ENCODE measurements around the gene PHTF1.

Gene PHTF1

DNA sequence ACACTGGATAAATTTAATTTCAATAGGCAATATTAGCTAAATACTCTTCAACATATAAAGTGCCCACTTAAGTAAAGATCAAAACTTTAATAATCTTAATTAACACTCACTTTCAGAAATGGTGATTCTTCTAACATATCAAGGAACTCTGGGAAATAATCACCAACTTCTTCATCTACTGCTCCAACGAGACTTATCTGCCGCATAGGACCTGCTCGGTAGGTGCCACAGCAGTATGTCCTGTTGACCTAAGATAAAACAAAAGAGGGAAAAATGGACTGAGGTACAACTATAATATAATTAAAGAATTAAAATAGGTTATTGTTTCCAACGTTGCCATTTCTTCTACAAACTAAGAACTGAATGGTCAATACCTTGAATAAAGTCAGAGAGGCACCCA lies 18.3 kb upstream of the PHTF1 start:
- no peak for DNase-seq (ENCODE audit: low read depth)
- no peak for TF ChIP-seq CTCF (conservative IDR thresholded peaks at IDR 0.05; ENCODE audit: low read depth, low read length)
- H3K4me3 ChIP-seq (ENCODE audit: low read length): no peak overlapping the region

DNA sequence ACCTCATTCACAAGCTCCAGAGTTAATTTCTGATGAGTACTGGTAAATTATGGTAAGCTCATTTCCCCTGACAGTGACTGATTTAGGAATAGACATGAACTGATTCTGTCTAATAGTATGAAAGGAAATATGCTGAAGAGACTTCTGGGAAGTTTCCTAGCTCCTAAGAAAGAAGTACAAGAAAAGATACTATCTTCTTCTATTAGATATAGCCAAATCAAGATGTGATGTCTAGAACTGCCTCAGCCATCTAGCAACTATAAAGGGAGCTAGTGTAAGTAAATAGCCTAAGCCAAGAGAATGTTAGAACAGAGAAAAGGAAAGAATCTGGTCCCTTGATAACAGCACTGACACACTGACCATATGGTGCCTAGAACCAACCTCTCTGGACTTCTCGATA lies 10.7 kb upstream of the PHTF1 start:
- no peak overlapping the region for H3K4me3 ChIP-seq (ENCODE audit: low read length)
- no peak for DNase-seq (ENCODE audit: low read depth)
- TF ChIP-seq CTCF (conservative IDR thresholded peaks at IDR 0.05; ENCODE audit: low read depth, low read length): no peak

DNA sequence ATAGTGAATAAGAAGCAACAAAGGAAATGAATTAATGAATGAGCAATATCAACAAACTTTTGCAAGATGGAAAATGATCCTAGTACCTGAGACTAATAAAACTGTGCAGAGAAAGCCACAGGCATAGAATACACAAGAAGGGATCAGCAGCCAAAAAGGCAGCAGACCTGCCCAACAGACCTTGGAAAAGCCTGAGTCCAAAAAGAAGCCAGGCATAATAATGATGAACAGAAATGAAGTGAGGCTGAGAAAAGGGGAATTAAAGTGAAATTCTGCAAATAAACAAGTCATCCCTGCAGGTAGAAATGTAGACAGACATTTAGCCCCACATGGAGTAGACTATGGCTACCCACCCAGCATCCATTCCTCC lies 10.3 kb upstream of the PHTF1 start:
- no peak for DNase-seq (ENCODE audit: low read depth)
- no peak overlapping the region for H3K4me3 ChIP-seq (ENCODE audit: low read length)
- TF ChIP-seq CTCF (conservative IDR thresholded peaks at IDR 0.05; ENCODE audit: low read depth, low read length): no peak

DNA sequence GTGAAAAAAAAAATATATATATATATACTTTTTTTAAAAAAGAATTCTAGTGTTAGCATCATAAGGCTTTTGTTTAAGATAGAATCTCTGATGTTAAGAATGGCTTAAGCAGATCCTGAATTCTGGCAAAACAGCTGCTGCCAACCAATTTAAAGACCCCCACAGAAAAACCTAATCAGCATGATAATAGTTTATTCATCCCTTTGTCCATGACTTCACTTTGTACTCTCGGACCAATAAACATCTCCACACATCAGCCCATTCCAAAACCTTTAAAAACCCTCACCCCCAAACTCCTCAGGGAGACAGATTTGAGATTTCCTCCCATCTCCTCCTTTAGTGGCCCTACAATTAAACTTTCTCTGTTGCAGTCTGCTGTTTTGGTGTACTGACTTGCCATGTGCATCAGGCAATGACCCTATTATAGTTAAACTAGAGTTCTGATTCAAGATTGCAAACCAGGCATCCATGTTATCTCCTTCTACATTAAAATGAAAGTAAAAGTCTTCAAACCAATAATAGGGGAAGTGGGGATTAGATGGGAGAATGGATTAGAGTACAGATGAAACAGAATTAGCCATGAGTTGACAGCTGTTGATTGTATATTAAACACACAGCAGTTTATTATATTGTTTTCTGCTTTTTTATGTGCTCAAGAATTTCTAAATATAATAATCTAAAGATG lies 9.8 kb upstream of the PHTF1 start:
- TF ChIP-seq CTCF (conservative IDR thresholded peaks at IDR 0.05; ENCODE audit: low read depth, low read length): no peak
- no peak overlapping the region for H3K4me3 ChIP-seq (ENCODE audit: low read length)
- DNase-seq (ENCODE audit: low read depth): no peak

DNA sequence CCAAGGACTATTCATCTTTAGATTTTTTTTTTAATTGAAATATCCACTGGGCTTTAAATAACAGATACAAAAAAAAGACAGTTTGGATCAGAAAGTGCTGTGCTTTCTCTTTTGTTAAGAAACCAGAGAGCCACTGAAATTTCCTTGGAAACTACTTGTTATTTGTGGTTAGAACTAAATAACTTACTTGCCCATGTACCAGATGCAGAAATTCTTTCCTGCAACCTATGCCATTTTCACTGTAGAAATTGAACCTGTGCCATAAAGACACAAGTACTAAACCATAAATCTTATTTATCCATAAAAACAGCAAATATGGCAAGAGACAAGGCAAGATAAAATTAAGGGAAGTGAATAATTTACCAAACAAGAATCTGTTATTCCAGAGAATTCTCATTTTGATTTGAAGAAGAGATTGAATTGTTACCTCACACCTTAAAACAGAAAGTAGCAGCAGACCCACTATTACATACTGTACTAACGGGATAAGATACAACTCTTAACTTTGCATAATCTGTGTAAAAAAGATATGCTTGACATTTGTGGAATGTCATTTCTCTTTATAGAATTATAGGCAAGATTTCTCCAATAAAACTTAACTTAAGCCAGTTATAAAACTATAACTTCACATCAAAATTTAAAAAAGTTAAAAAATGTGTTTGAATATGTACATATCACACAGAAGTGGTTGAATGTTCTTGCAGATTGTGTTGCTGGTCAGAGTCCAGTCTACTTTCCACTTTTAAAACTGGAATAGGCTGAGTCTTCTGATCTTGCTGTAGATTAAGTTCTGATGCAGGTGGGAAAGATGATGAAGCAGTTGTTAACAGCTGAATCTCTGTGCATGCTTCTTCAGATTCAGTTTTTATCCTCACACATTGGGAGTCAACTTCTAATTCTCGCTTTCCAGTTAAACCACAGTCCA lies 6.3 kb upstream of the PHTF1 start:
- DNase-seq (ENCODE audit: low read depth): no peak
- no peak for TF ChIP-seq CTCF (conservative IDR thresholded peaks at IDR 0.05; ENCODE audit: low read depth, low read length)

DNA sequence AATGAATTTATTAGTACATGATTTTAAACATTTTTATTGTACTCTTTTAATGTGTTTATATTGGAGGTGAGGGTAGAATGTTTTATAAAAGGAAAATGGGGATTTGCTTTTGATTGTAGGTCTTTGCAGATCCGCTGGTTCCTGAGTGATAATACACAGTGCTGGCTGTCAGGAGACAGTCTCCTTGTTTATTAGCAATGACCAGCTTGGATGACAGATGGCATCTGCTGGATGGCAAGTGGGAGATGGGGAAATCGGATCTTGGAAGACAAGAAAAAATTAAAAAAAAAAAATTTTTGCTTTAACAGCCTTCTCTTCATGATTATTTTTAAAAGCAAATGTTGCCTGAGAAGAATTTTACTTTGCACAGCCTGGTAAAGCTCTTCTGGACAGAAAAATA lies 4.4 kb upstream of the PHTF1 start:
- no peak for TF ChIP-seq CTCF (conservative IDR thresholded peaks at IDR 0.05; ENCODE audit: low read depth, low read length)
- DNase-seq (ENCODE audit: low read depth): no peak
- H3K4me3 ChIP-seq (ENCODE audit: low read length): no peak overlapping the region

More for the DNA sequence above, 6.3 kb upstream of the PHTF1 start:
- H3K4me3 ChIP-seq (ENCODE audit: low read length): no peak overlapping the region

DNA sequence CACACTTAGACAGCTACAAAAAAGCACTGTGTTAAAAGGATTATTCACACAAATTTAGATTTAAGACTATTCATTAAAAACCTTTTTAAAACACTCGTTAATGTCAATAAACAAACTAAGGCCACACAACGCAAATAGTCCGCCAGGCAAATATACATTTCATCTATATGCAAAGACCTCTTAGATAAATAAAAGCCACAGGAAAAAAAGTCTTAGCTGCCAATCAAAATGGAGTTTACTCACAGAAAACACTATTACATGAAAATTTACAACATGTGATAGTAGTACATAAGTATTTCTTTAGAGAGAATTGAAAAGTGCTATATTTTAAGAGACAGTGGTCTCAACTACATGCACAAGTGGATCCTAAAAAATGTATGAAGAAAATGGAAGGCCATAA lies 2.7 kb upstream of the PHTF1 start:
- H3K4me3 ChIP-seq (ENCODE audit: low read length): no peak overlapping the region
- TF ChIP-seq CTCF (conservative IDR thresholded peaks at IDR 0.05; ENCODE audit: low read depth, low read length): no peak
- DNase-seq (ENCODE audit: low read depth): no peak

All from retinal pigment epithelial cell (primary cell).